RWPE2 (cell line): ENCODE measurements around the gene MSL2.
"Not testable (repeated sequence)": the region's sequence is repeated elsewhere in the genome, so short reads cannot be mapped to it uniquely, and the experiment has no call there.

Experiments
- ATAC-seq: fragments of 200-7000 bp; cut with Tn5 transposase; 3 replicates; pipeline ENCODE4 v1.9.1; 2021; ENCODE audit warnings: low read depth
- DNase-seq: peaks from one replicate; pipeline ENCODE4 v3.0.0-alpha.2; 2020; ENCODE audit warnings: low spot score
- H3K27ac ChIP-seq: fragments of 450-650 bp; 2 replicates; pipeline ENCODE4 v1.5.1; 2017; ENCODE audit warnings: mild to moderate bottlenecking; ENCODE audit not compliant: poor library complexity, severe bottlenecking
- H3K27me3 ChIP-seq: fragments of 250-450 bp; sonication (Bioruptor Pico); 2 replicates; pipeline ENCODE4 v1.5.1; 2021; ENCODE audit warnings: mild to moderate bottlenecking, moderate library complexity; ENCODE audit not compliant: insufficient read depth, poor library complexity, severe bottlenecking
- H3K36me3 ChIP-seq: fragments of 250-450 bp; sonication (Bioruptor Pico); 2 replicates; pipeline ENCODE4 v1.5.1; 2020; ENCODE audit warnings: low read depth, mild to moderate bottlenecking, moderate library complexity
- H3K4me1 ChIP-seq: fragments of 250-450 bp; sonication (Bioruptor Pico); 2 replicates; pipeline ENCODE4 v1.5.1; 2021; ENCODE audit warnings: mild to moderate bottlenecking, moderate library complexity; ENCODE audit not compliant: insufficient read depth, poor library complexity, severe bottlenecking
- H3K4me3 ChIP-seq: fragments of 250-450 bp; sonication (Bioruptor Pico); 2 replicates; pipeline ENCODE4 v1.5.1; 2021; ENCODE audit warnings: mild to moderate bottlenecking, moderate library complexity; ENCODE audit not compliant: severe bottlenecking
- H3K9me3 ChIP-seq: fragments of 250-450 bp; sonication (Bioruptor Pico); 2 replicates; pipeline ENCODE4 v1.5.1; 2021; ENCODE audit warnings: mild to moderate bottlenecking, moderate library complexity; ENCODE audit not compliant: severe bottlenecking
- CTCF ChIP-seq: fragments of 450-650 bp; IDR thresholded peaks from one replicate; pipeline ENCODE4 v1.5.1; 2017; ENCODE audit warnings: mild to moderate bottlenecking, moderate library complexity; ENCODE audit not compliant: poor library complexity, severe bottlenecking

MSL2 gene

GRCh38 chr3:136120373-136121348, 75.5 kb downstream of the MSL2 start:
- no peak for TF ChIP-seq CTCF

GRCh38 chr3:136119783-136120182, 76.4 kb downstream of the MSL2 start:
- not testable (repeated sequence) for H3K27me3 ChIP-seq, ATAC-seq, H3K4me3 ChIP-seq, H3K27ac ChIP-seq, H3K4me1 ChIP-seq, DNase-seq, H3K9me3 ChIP-seq, H3K36me3 ChIP-seq

More at GRCh38 chr3:136120373-136121348, 75.5 kb downstream of the MSL2 start:
- Histone ChIP-seq H3K27ac (no peak overlapping the region), H3K9me3 (no peaks in the 10 kb centered on the region), H3K4me1 (peaks cover 7% of the 10 kb centered on the region), H3K27me3 (no peaks in the 10 kb centered on the region), H3K36me3 (no peaks in the 10 kb centered on the region), H3K4me3 (no peak overlapping the region)
- no peak for ATAC-seq
- no peak for DNase-seq

GRCh38 chr3:136119332-136119731, 76.8 kb downstream of the MSL2 start:
- H3K27me3 ChIP-seq, H3K36me3 ChIP-seq, H3K27ac ChIP-seq, H3K9me3 ChIP-seq, DNase-seq, H3K4me3 ChIP-seq, H3K4me1 ChIP-seq, ATAC-seq: not testable (repeated sequence)

GRCh38 chr3:136114421-136114820, 81.7 kb downstream of the MSL2 start:
- DNase-seq (no peak), ATAC-seq (no peak)
- Histone ChIP-seq H3K27ac (no peak overlapping the region), H3K9me3 (no peaks in the 10 kb centered on the region), H3K4me3 (no peak overlapping the region), H3K27me3 (no peaks in the 10 kb centered on the region), H3K36me3 (no peaks in the 10 kb centered on the region), H3K4me1 (no peaks in the 10 kb centered on the region)
- TF ChIP-seq CTCF = no peak

GRCh38 chr3:136110481-136110880, 85.7 kb downstream of the MSL2 start:
- Histone ChIP-seq H3K4me1 (no peaks in the 10 kb centered on the region), H3K27me3 (no peaks in the 10 kb centered on the region), H3K9me3 (no peaks in the 10 kb centered on the region), H3K27ac (no peak overlapping the region), H3K4me3 (no peak overlapping the region), H3K36me3 (no peaks in the 10 kb centered on the region)
- ATAC-seq = no peak
- no peak for TF ChIP-seq CTCF
- DNase-seq = no peak

- H3K27ac ChIP-seq = no peak overlapping the region
- no peaks in the 10 kb centered on the region for H3K36me3 ChIP-seq
- no peaks in the 10 kb centered on the region for H3K9me3 ChIP-seq
- H3K4me1 ChIP-seq = no peaks in the 10 kb centered on the region
- no peak overlapping the region for H3K4me3 ChIP-seq
- no peaks in the 10 kb centered on the region for H3K27me3 ChIP-seq
- no peak for DNase-seq
- no peak for ATAC-seq
- TF ChIP-seq CTCF = no peak
These were observed 86.6 kb downstream of the MSL2 start for GRCh38 chr3:136109499-136109898.
